ENCODE results near the gene CPNE8.
"Not testable (repeated sequence)": the region's sequence is repeated elsewhere in the genome, so short reads cannot be mapped to it uniquely, and the experiment has no call there.

Gene CPNE8

DNA sequence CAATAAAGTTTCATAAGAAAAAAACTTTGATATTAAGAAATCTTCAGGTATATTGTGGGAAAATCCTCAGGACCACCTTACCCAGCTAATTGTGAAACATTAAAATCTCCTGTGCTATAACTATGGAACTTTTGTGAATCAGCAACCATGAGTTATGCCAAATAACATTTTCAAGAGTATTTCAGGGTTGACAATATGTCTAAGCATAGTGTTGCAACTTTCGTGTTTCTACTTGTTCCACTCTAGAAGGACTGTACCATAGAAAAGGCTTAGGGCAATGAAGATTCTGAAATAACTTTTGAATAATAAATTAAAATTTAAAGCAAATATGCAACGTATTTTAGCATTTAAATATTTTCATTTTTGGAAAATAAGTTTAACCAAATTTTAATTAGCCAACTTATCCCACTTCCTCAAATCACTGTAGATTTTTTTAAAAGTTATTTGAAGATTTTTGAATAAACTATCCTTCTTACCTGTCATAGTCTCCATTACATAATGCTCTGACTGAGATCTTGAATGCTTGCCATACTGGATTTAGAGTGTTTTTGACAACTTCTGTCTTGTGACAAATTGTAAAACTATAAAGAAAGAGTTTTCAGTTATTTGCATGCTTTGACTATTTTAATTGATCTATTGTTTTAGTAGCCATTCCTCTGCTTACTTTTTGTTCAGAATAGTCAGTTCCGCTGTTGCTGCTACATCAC is 143.6 kb downstream of the CPNE8 start:
- Mint-ChIP-seq H3K4me1 (no peaks in the 10 kb centered on the region), H3K27me3 (no peaks in the 10 kb centered on the region), H3K36me3 (peaks cover 3 to 16% of the 10 kb centered on the region in 2 donors), H3K4me3 (no peak overlapping the region), H3K9me3 (no peaks in the 10 kb centered on the region), H3K27ac (no peak overlapping the region)
- no peak for ATAC-seq (replicated peaks)
- no peak for DNase-seq

DNA sequence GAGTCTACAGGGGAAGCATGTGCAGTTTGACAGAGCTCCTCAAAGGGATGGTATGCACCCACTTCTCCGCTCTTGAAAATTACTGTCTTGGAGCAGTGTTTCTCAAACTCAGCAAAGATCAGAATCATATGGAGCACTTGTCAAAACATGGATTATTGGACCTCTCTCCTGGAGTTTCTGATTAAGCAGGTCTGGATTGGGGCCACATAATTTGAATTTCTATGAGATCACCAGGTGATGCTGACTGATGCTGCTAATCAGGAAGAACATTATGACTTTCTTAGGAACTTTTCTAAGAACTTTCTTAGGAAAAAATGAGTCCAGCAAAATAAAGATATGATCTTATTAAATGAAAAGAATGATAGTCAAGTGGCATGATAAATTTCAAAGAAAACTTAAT is 144.3 kb downstream of the CPNE8 start:
- ATAC-seq (replicated peaks) (no peak), DNase-seq (no peak)
- H3K27me3 Mint-ChIP-seq, result no peaks in the 10 kb centered on the region
- no peaks in the 10 kb centered on the region for H3K4me1 Mint-ChIP-seq
- peaks cover 3 to 16% of the 10 kb centered on the region in 2 donors for H3K36me3 Mint-ChIP-seq
- H3K9me3 Mint-ChIP-seq, result no peaks in the 10 kb centered on the region
- no peak overlapping the region for H3K4me3 Mint-ChIP-seq
- H3K27ac Mint-ChIP-seq, result no peak overlapping the region

DNA sequence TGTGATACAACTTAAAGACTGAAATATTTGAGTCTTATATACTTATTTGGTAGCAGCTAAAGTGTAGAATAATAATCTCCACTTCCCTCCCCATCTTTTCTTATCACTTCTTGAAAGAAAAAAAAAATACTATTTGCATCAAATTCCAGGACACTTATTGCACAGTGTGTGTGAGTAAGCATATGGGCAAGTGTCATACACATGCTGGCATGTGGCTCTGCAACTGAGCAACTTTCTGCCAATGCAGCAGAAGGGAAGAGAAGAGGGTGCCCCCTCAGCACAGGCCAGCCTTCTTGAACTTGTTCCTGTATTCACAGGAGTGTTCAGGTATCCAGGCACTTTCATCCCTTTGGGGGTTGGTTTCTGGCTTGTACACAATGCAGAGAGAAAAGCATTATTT is 145.8 kb downstream of the CPNE8 start:
- no peaks in the 10 kb centered on the region for H3K9me3 Mint-ChIP-seq
- H3K4me3 Mint-ChIP-seq, result no peak overlapping the region
- DNase-seq, result no peak
- peaks cover 3 to 16% of the 10 kb centered on the region in 2 donors for H3K36me3 Mint-ChIP-seq
- no peaks in the 10 kb centered on the region for H3K27me3 Mint-ChIP-seq
- no peak for ATAC-seq (replicated peaks)
- H3K27ac Mint-ChIP-seq, result no peak overlapping the region
- H3K4me1 Mint-ChIP-seq, result no peaks in the 10 kb centered on the region

- DNase-seq (no peak), ATAC-seq (replicated peaks) (no peak)
- Mint-ChIP-seq H3K27ac (no peak overlapping the region), H3K4me1 (peaks cover 0 to 7% of the 10 kb centered on the region in 2 donors), H3K9me3 (peaks cover 3 to 9% of the 10 kb centered on the region in 2 donors), H3K36me3 (peaks cover 7 to 15% of the 10 kb centered on the region in 2 donors), H3K4me3 (no peak overlapping the region), H3K27me3 (no peaks in the 10 kb centered on the region)
Observed at GRCh38 chr12:38746744-38747143, 158.6 kb downstream of the CPNE8 start.

DNA sequence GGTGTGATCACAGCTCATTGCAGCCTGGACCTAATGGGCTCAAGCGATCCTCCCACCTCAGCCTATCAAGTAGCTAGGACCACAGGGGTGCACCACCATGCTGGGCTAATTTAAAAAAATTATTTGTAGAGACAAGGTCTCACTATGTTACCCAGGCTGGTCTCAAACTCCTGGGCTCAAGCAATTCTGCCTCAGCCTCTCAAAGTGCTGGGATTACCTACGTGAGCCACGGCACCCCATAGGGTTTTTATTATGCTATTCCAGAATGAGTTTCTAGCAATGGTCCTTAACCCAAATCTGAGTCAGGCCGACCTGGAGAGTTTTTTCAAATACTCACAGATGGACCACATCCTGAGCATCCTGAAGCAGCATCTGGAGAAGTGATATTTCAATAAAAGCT is 159.8 kb downstream of the CPNE8 start:
- H3K4me1 Mint-ChIP-seq, result peaks cover 0 to 7% of the 10 kb centered on the region in 2 donors

GRCh38 chr12:38744041-38744440 is 161.3 kb downstream of the CPNE8 start:
- Mint-ChIP-seq H3K36me3 (peaks cover 2 to 9% of the 10 kb centered on the region in 2 donors), H3K27me3 (no peaks in the 10 kb centered on the region), H3K27ac (no peak overlapping the region), H3K4me3 (no peak overlapping the region), H3K9me3 (peaks cover under 1 to 2% of the 10 kb centered on the region in 2 donors), H3K4me1 (peaks cover 0 to 7% of the 10 kb centered on the region in 2 donors)
- ATAC-seq (replicated peaks) (no peak), DNase-seq (no peak)

More for the DNA sequence above, 159.8 kb downstream of the CPNE8 start:
- no peak overlapping the region for H3K4me3 Mint-ChIP-seq
- H3K27me3 Mint-ChIP-seq, result no peaks in the 10 kb centered on the region
- H3K27ac Mint-ChIP-seq, result no peak overlapping the region
- H3K9me3 Mint-ChIP-seq, result peaks cover 3 to 4% of the 10 kb centered on the region in 2 donors
- H3K36me3 Mint-ChIP-seq, result peaks cover 10 to 14% of the 10 kb centered on the region in 2 donors
- DNase-seq (no peak), ATAC-seq (replicated peaks) (no peak)

- H3K4me1 Mint-ChIP-seq; H3K27me3 Mint-ChIP-seq; ATAC-seq (replicated peaks); H3K9me3 Mint-ChIP-seq; DNase-seq; H3K27ac Mint-ChIP-seq; H3K36me3 Mint-ChIP-seq; H3K4me3 Mint-ChIP-seq: not testable (repeated sequence)
Observed at GRCh38 chr12:38742496-38742895, 162.9 kb downstream of the CPNE8 start.

- Mint-ChIP-seq H3K27ac (no peak overlapping the region), H3K27me3 (no peaks in the 10 kb centered on the region), H3K4me3 (no peak overlapping the region), H3K4me1 (no peaks in the 10 kb centered on the region), H3K36me3 (peaks cover 4 to 9% of the 10 kb centered on the region in 2 donors), H3K9me3 (peaks cover 0 to 1% of the 10 kb centered on the region in 2 donors)
- no peak for ATAC-seq (replicated peaks)
- no peak for DNase-seq
Observed at GRCh38 chr12:38736821-38737220, 168.6 kb downstream of the CPNE8 start.

GRCh38 chr12:38732761-38733160 is 172.6 kb downstream of the CPNE8 start:
- H3K4me3 Mint-ChIP-seq, result no peak overlapping the region
- ATAC-seq (replicated peaks), result no peak
- no peak overlapping the region for H3K27ac Mint-ChIP-seq

GRCh38 chr12:38728894-38729293 is 176.5 kb downstream of the CPNE8 start:
- DNase-seq (no peak), ATAC-seq (replicated peaks) (no peak)
- H3K27me3 Mint-ChIP-seq, result no peaks in the 10 kb centered on the region
- H3K4me1 Mint-ChIP-seq, result no peaks in the 10 kb centered on the region
- no peak overlapping the region for H3K4me3 Mint-ChIP-seq
- H3K36me3 Mint-ChIP-seq, result peaks cover 3 to 8% of the 10 kb centered on the region in 2 donors
- H3K27ac Mint-ChIP-seq, result no peak overlapping the region
- no peaks in the 10 kb centered on the region for H3K9me3 Mint-ChIP-seq

More at GRCh38 chr12:38732761-38733160, 172.6 kb downstream of the CPNE8 start:
- Mint-ChIP-seq H3K9me3 (no peaks in the 10 kb centered on the region), H3K36me3 (peaks cover 1 to 5% of the 10 kb centered on the region in 2 donors), H3K27me3 (no peaks in the 10 kb centered on the region), H3K4me1 (no peaks in the 10 kb centered on the region)
- DNase-seq, result no peak

GRCh38 chr12:38721611-38722252 is 183.7 kb downstream of the CPNE8 start:
- no peak overlapping the region for H3K4me3 Mint-ChIP-seq
- DNase-seq, result no peak
- ATAC-seq (replicated peaks), result no peak
- H3K27ac Mint-ChIP-seq, result no peak overlapping the region
- H3K36me3 Mint-ChIP-seq, result peaks cover 8 to 16% of the 10 kb centered on the region in 2 donors
- no peaks in the 10 kb centered on the region for H3K27me3 Mint-ChIP-seq
- H3K9me3 Mint-ChIP-seq, result peaks cover 1 to 3% of the 10 kb centered on the region in 2 donors
- H3K4me1 Mint-ChIP-seq, result no peaks in the 10 kb centered on the region

GRCh38 chr12:38720661-38721060 is 184.7 kb downstream of the CPNE8 start:
- no peaks in the 10 kb centered on the region for H3K4me1 Mint-ChIP-seq
- H3K9me3 Mint-ChIP-seq, result peaks cover 11 to 13% of the 10 kb centered on the region in 2 donors
- H3K4me3 Mint-ChIP-seq, result no peak overlapping the region
- peak overlapping the region; percentile 67 for H3K27ac Mint-ChIP-seq
- DNase-seq (no peak), ATAC-seq (replicated peaks) (no peak)
- peaks cover 13 to 27% of the 10 kb centered on the region in 2 donors for H3K36me3 Mint-ChIP-seq
- H3K27me3 Mint-ChIP-seq, result no peaks in the 10 kb centered on the region

DNA sequence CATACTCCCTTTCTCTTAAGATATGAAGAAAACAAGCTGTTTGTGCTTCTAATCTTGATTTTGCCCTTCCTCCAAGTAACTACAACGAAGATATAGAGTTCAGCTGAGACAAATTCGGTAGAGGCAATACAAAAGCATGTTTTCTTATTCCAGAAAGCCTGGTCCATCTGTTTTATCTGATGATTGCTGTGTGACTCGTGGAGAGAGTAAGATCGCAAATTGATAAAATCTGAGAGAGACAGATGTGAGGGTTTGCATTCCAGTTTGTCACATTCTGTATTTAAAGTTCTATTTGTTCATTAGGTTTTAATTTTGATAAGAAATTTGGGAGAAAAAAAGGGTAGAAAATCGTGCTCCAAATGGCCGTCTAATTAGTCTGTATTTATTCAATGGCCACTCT is 192.1 kb downstream of the CPNE8 start:
- ATAC-seq (replicated peaks) (no peak), DNase-seq (no peak)
- peaks cover 11 to 13% of the 10 kb centered on the region in 2 donors for H3K9me3 Mint-ChIP-seq
- H3K36me3 Mint-ChIP-seq, result peaks cover 8 to 20% of the 10 kb centered on the region in 2 donors
- H3K27ac Mint-ChIP-seq, result no peak overlapping the region
- no peaks in the 10 kb centered on the region for H3K4me1 Mint-ChIP-seq
- H3K4me3 Mint-ChIP-seq, result no peak overlapping the region
- no peaks in the 10 kb centered on the region for H3K27me3 Mint-ChIP-seq

DNA sequence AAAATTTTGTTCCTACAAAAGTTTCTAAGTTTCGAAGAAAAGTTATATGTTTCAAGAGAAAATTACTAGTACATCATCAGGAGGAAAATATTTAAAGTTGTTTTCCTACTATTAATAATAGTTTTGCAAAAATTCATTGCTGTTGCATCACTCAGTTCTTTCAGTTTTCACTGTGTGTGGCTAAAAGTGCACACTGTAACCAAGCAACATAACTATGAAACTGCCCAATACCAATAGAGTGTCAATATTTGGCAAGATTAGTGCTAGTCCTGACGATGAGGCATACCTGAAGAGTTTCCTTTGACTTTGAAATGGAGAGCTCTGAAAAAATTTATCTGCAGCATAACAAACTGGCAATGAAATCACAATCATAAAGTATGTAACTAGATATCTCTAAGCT is 194.3 kb downstream of the CPNE8 start:
- DNase-seq, result no peak
- H3K36me3 Mint-ChIP-seq, result peaks cover 2 to 10% of the 10 kb centered on the region in 2 donors
- ATAC-seq (replicated peaks), result no peak
- no peaks in the 10 kb centered on the region for H3K4me1 Mint-ChIP-seq
- H3K4me3 Mint-ChIP-seq, result no peak overlapping the region
- peaks cover 3 to 6% of the 10 kb centered on the region in 2 donors for H3K9me3 Mint-ChIP-seq
- no peak overlapping the region for H3K27ac Mint-ChIP-seq
- no peaks in the 10 kb centered on the region for H3K27me3 Mint-ChIP-seq

- Mint-ChIP-seq H3K4me3 (no peak overlapping the region), H3K9me3 (no peaks in the 10 kb centered on the region), H3K4me1 (no peaks in the 10 kb centered on the region), H3K27me3 (no peaks in the 10 kb centered on the region), H3K27ac (no peak overlapping the region), H3K36me3 (peaks cover 0 to 4% of the 10 kb centered on the region in 2 donors)
- no peak for ATAC-seq (replicated peaks)
- no peak for DNase-seq
Observed at GRCh38 chr12:38708466-38708865, 196.9 kb downstream of the CPNE8 start.
